ENCODE data around the gene PTPN21.

GRCh38 chr14:88588081-88588480 lies 33.3 kb upstream of the PTPN21 start:
- TF ChIP-seq CTCF (IDR thresholded peaks at IDR 0.05) (no peak), POLR2A (IDR thresholded peaks at IDR 0.05) (no peak), EP300 (IDR thresholded peaks at IDR 0.05) (no peak), POLR2AphosphoS5 (IDR thresholded peaks at IDR 0.05) (no peak)

All from stomach (tissue), 4 donors.